Breast epithelium (tissue), 3 donors: ENCODE data around the gene EPB41L2.

ENCODE experiments used
- CTCF ChIP-seq, 3 donors: fragments of 450-650 bp; IDR thresholded peaks; one replicate each; pipeline ENCODE4 v1.5.1; 2016 to 2017; ENCODE audit warnings: antibody characterized with exemption in 3 of 3, mild to moderate bottlenecking in 3 of 3, moderate library complexity in 3 of 3
- POLR2A ChIP-seq: fragments of 450-650 bp; IDR thresholded peaks from one replicate; pipeline ENCODE4 v1.6.1; 2016; ENCODE audit warnings: antibody characterized with exemption, mild to moderate bottlenecking, moderate library complexity
- POLR2AphosphoS5 ChIP-seq, 3 donors: sonication (generic); formaldehyde crosslinking; IDR thresholded peaks; one replicate each; pipeline ENCODE4 v1.6.1; 2017; ENCODE audit warnings: antibody characterized with exemption in 3 of 3

- no peak for TF ChIP-seq POLR2A
- no peak for TF ChIP-seq CTCF (IDR thresholded peaks at IDR 0.05)
- TF ChIP-seq POLR2AphosphoS5 (IDR thresholded peaks at IDR 0.05) = no peak
Observed at GRCh38 chr6:131096786-131097185, 33.7 kb upstream of the EPB41L2 start.
